Mesenteric fat pad (tissue), 1 donor: Measurements from ENCODE around the gene TMEM59L. TPM values are rescaled to one million over a fixed set of nuclear protein-coding genes. Genes with fewer than 3 reads are reported as not detected.

Experiments used
- DNase-seq: peaks from one replicate; pipeline ENCODE4 v3.0.0-alpha.2; 2020; ENCODE audit warnings: low spot score
- total RNA-seq: library from RNA; stranded (reverse); fragmentation: NEBNext Ultra II Directional; extraction: Animal tissue kit (Norgen Biotek cat#: 25700); gene quantifications from one replicate; pipeline ENCODE4 v1.2.1, GENCODE V29; 2021
- donor health status: DM: yes; HTN: yes; CAD: no.

TMEM59L gene
- total RNA-seq, 1 donor from 2014 or later: 2.0 TPM

DNA sequence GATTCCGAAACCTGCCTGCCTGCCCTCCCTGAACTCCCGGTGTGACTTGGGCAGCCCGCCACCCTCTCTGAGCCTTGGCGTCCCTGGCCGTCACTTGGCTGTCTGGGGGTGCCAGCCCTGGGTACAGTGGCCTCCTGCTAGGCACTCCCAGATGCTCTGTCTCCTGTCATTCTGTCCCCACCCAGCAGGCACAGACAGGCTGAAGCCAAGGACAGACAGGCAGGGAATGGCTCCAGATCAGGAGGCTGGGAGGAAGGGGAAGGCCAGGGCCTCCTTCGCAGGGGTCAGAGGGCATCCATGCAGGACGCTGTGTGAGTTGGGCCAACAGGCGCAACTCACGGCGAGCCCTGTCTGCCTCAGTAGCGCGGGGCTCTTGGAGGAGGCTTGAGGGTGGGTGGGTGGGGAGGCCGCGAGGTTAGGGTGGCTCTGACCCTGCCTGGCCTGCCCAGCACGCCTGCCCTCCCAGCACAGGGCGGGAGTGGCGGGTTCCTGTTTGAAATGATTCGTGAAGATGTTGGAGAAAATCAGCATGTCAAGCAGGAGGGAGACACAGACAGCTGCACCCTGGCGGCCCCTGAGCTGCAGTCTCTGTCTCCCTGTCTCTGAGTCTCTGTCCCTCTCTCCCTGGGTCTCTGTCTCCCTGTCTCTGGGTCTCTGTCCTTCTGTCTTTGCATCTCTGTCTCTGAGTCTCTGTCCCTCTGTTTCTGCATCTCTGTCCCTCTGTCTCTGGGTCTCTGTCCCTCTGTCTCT, 43.8 kb downstream of the TMEM59L start:
- DNase-seq: no peak

DNA sequence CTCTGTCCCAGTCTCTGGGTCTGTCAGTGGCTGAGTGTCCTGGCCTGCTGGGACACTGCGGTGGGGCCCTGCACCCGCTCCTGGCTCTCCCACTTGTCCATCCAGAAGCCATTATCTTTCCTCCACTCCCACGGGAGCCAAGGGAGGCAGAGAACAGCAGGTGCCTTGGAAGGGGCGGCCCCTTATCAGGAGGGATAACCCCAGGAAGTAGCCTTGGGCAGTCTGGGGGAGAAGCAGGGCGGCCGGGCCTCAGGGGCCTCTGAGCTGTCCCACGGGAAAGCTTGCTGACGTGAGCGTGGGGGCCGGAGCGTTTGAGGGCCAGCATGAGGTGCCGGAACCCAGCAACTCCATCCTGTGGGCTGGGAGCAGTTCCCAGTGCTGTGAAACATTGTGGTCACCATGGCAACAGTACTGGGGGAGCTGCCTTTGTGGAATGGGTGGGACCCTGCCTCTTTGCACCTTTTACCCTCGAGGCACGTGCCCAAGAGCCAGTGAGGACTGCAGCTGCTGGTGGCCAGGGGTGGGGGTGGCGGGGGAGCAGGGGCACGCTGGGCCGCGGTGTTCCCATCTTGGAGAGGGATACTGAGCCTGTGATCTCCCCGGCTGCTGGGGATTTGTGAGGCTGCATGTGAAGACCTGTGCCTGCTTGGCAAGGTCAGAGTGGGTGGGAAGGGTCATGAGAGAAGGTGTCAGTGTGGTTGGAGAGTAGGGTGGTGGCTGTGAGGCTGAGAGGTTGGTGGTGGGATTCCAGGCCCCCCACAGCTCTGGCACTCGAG, 45.1 kb downstream of the TMEM59L start:
- DNase-seq: no peak

DNA sequence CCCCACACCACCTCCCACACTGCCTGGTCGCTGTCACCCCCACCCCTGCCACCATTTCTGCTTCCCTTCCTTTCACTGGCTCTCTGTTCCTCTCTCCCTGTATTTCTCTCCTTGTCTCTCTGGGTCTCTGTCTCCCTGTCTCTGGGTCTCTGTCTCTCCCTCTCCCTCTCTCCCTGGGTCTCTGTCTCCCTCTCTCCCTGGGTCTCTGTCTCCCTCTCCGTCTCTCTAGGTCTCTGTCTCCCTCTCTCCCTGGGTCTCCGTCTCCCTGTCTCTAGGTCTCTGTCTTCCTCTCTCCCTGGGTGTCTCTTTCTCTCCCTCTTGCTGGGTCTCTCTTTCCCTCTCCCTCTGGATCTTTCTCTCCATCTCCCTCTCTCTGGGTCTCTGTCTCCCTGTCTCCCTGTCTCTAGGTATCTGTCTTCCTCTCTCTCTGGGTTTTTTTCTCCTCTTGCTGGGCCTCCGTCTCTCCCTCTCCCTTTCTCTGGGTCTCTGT, 45.7 kb downstream of the TMEM59L start:
- no peak for DNase-seq

DNA sequence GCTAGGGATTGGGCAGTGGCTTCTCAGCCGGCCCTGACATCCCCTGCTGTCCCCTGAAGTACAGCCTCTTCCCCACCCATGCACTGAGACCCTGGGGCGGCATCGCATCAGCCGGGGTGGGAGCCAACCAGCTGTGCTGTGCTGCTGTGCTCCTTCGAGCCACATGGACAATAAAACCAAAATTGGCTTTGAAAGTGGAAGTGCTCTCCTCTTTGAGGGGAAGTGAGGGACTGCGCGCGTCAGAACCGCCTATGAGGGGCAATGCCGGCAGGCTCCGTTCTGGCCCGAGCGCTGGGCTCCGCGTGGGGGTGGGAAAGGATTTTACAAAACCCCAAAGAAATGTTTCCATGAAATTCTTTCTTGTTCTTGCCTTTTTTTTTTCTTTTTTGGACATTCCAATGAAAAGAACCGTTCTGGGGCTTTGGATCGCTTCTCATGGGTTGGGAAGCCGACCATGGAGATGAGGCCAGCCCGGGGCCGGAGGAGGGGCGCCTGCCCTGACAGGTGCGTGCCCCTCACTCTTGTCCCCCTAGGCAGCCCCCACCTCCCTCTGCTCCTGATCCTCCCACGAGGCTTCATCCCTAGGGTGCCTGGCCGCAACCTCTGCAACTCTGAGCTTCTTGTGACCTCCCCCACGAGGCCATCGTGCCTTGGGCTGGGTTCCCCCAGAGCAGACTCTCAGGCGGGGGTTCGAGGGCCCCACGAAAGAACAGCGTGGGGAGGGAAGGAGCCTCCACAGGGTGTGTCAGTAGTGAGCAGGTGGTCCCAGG, 46.8 kb downstream of the TMEM59L start:
- DNase-seq: no peak

DNA sequence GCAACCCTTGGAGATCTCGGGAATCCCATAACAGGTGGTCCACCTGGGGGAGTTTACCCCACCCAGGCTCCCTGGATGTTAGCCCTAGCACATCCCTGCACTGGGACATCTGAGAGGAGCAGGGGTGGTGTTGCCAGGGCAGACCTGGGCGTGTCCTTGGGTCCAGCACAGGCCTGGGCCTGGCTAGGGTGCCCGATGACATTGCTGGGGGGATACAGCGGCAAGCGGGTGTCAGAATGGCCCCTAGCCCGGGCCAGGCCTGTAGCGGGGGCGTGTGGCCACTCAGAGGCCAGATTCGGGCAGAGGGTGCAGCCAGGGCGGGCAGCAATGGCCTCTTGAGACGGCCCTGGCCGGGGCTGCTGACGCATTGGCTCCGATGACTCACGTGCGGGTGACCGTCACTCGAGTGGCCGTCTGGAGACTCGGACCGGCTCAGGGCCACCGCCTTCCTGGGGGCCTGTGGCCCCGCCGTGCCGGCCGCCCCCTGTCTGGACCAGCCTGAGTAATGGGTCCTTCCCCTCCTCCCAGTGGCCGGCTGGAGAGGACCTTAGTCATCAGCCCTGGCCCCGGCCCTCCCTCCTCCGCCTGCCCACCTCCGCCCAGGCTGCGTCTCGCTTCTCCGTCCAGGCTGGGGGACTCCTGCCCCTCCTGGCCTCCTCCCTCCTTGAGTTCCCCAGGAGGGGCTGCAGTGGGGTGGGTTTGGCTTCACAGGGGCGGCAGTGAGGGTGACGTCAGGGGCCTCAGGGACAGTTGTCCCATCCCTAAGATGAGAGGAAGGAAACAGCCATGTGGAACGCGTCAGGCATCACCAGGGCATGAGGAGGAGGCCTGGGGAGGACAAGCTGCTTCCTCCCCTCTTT, 47.6 kb downstream of the TMEM59L start:
- peak; percentile 95 for DNase-seq

GRCh38 chr19:18660939-18661670, 48.4 kb downstream of the TMEM59L start:
- DNase-seq: no peak

DNA sequence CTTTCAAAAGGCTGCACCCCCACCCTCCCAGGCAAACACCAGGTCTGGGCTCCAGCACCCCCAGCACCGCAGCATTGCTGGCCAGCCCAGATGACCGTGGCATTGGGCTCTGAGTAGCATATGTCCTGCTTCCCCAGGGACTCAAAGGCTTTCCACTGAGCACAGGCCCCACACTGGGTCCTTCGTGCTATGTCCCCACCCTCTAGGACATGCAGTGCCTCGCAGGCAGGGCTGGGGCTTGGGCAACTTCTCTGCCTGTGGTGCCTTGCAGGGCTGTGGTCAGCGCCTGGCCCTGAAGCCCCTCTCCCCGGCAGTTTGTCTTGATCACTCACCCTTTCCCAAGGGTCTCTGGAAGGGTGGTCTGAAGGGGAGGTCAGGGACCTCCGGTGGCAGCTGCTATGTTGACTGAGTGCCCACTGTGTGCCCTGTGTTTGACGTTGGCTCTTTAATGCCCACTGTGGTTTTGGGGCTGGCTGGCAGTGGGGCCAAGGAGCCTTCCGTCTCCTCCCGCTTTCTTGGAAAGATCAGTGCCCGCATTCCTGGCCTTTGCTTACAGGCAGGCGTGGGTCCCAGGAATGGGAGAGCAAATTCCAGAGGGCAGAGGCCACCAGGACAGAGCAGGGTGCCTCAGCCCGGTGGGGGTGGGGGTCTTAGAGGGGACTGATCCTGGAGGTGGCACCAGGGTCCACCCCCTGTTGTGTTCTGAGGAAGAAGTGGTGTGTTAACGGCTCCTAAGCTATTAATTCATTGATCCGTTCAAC, 50.5 kb downstream of the TMEM59L start:
- DNase-seq: no peak

DNA sequence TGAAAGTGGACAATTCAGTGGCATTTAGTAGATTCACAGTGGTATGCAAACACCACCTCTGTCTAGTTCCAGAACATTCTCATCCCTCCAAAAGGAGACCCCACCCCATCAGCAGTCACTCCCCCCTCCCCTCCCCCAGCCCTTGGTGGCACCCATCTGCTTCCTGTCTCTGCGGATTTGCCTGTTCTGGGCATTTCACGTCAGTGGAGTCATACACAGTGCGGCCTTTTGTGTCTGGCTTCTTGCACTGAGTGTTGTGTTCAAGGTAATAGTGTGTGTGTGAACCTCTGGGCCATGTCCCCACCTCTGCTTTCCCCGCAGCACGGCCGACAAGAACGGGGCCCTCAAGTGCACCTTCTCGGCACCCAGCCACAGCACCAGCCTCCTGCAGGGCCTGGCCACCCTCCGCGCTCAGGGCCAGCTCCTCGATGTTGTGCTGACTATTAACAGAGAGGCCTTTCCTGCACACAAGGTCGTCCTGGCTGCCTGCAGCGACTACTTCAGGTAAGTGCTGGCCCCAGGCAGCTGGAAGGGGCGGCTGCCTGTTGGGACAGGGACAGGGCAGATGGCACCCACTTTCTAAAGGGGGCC, 51.4 kb downstream of the TMEM59L start:
- DNase-seq: no peak

DNA sequence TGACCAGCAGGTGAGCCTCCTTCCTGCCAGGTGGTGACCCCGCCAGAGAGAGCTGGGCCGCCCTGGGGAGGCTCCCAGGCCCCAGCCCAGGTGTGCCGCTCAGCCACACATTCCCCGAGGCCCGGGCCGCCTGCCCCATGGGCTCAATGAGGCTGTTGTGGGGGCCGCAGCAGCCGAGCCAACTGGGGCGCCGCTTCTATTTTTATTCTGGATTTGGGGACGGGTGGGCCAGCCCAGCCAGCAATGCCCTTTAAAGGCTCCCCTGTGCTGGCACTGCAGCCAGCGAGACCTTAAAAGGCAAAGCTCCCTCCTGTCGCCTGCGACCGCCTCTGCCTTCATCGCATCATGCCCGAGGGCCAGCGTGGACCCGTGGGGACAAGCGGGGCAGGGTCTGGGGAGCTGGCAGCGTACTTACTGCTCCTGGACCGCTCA, 53.1 kb downstream of the TMEM59L start:
- no peak for DNase-seq

DNA sequence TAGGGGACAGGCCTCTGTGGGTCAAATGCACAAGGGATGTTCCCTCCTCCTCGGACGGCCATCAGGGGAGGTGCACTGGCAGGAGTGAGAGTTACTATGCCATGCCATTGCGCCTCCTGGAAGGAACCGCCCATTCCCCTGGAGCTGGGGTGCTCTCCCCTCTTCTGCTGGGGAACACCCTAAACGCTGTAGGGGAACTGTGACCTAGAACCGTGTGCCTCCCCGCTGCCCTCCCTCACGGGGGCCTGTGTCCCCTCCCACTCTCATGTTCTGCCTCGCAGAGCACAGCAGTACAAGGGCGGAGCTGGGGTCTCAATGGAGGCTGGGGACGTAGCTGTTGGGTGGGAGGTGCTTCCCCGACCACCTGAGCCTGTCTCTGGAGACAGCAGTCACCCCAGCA, 53.6 kb downstream of the TMEM59L start:
- no peak for DNase-seq

DNA sequence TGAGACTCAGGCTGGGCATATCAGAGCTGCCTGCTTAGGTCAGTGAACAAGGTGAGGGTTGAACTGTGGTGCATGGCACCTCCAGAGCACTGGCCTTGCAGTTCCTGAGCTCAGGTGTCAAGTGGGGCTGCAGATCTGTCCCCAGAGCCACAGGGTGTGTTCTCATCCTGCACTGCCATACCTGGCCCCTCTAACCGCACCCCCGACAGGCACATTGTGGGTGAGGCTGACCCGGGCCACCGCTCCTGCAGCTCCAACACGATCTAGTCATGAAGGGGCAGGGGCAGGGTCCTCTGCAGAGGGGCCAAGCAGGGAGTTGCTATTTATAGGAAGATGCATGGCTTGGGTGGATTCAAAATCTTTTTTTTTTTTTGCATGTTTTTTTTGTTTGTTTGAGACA, 54.1 kb downstream of the TMEM59L start:
- no peak for DNase-seq

- no peak for DNase-seq
Measured at GRCh38 chr19:18667531-18668251, 55.0 kb downstream of the TMEM59L start.

GRCh38 chr19:18668252-18668631, 55.6 kb downstream of the TMEM59L start:
- no peak for DNase-seq

DNA sequence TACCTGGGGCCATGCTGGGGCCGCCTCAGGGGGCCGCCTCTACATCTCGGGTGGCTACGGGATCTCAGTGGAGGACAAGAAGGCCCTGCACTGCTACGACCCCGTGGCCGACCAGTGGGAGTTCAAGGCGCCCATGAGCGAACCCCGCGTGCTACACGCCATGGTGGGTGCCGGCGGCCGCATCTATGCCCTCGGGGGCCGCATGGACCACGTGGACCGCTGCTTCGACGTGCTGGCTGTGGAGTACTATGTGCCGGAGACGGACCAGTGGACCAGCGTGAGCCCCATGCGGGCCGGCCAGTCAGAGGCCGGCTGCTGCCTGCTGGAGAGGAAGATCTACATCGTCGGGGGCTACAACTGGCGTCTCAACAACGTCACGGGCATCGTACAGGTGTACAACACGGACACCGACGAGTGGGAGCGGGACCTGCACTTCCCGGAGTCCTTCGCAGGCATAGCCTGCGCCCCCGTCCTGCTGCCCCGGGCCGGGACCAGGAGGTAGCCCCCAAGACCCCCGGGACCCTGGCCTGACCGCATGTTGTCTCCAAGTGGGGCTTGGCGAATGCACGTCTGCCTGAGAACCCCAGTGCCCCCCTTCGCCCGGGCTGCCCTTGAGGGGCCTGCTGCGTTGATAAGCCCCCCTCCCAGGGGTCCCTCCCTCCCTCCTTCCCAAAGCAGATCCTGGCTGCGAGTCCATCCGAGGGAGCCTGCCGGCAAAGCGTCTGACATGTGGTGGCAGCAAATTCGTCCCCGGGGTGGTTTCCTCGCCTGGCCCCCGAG, 56.3 kb downstream of the TMEM59L start:
- no peak for DNase-seq

GRCh38 chr19:18669524-18669817, 56.8 kb downstream of the TMEM59L start:
- no peak for DNase-seq

DNA sequence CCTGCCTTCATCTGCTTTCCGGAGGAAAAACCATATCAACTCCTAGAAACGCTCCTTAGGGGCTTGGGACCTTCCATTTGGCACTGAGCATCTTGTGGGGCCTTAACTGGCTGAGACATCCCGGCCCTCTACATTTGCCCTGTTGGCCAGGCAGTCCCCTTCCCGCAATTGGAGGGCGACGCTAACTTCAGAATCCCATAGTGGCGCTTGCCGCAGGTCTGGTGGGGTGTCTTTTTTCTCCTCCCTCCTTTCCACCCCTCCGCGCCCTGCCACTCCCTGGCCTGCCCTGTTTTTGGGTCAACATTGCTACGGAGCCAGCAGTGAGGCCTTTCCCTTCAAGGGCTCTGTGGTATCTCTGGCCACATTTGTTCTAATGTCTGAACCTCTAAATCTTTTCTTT, 57.2 kb downstream of the TMEM59L start:
- no peak for DNase-seq

DNA sequence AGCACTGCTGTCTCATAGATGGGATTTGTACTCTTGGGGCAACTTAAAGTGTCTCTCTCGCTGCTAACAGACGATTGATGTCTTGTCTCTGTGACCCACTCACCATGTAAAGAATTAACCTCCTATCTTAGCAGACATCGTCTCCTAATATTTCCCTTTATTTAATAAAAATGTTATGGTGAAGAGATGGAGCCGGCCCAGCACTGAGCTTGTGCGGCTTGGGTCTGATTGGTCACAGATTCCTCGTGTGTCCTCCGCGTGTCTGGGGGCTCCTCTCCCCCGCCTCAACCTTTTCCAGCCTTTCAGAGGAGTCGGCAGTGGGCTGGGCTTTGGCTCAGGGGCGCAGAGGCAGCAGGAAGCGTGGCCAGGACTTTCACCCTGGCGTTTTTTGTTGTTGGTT, 57.6 kb downstream of the TMEM59L start:
- no peak for DNase-seq
